ENCODE results near the gene DHCR7.

GRCh38 chr11:71442880-71443279, 5.3 kb downstream of the DHCR7 start:
- no peak for TF ChIP-seq CTCF (IDR thresholded peaks at IDR 0.05; ENCODE audit: insufficient read depth, low read length, poor library complexity, severe bottlenecking)
- no peak for TF ChIP-seq EZH2phosphoT487 (conservative IDR thresholded peaks at IDR 0.05; ENCODE audit: low read length)

Measured in SU-DHL-6 (cell line).